Activated CD8-positive, alpha-beta memory T cell treated with anti-CD3 and anti-CD28 coated beads for 48 hours (primary cell): ENCODE measurements around the gene HCRTR2.
"Not testable (repeated sequence)": the region's sequence is repeated elsewhere in the genome, so short reads cannot be mapped to it uniquely, and the experiment has no call there.

Experiments
- DNase-seq, 3 experiments: peaks; one replicate each; pipeline ENCODE4 v3.0.0-alpha.2; 2020; ENCODE audit warnings: low read depth in 2 of 3, low spot score in 2 of 3

HCRTR2 gene

GRCh38 chr6:55174211-55175026 is at the start of gene HCRTR2:
Gene HCRTR2 (plus strand): TSS chr6:55174515. CDS start chr6:55174588, 73 bp downstream.
- no peak for DNase-seq

- no peak for DNase-seq
These were observed 43.5 kb upstream of the HCRTR2 start for GRCh38 chr6:55130806-55131324.

- DNase-seq: no peak
These were observed 42.7 kb upstream of the HCRTR2 start for GRCh38 chr6:55131616-55132015.

GRCh38 chr6:55136916-55137315 is 37.4 kb upstream of the HCRTR2 start:
- DNase-seq: no peak

- DNase-seq: no peak
These were observed 36.2 kb upstream of the HCRTR2 start for GRCh38 chr6:55137929-55138693.

- no peak for DNase-seq
These were observed 32.7 kb upstream of the HCRTR2 start for GRCh38 chr6:55141611-55142010.

GRCh38 chr6:55142610-55143009 is 31.7 kb upstream of the HCRTR2 start:
- no peak for DNase-seq

- DNase-seq: no peak
These were observed 21.0 kb upstream of the HCRTR2 start for GRCh38 chr6:55153284-55153683.

GRCh38 chr6:55158784-55159183 is 15.5 kb upstream of the HCRTR2 start:
- not testable (repeated sequence) for DNase-seq

GRCh38 chr6:55167860-55168259 is 6.5 kb upstream of the HCRTR2 start:
- DNase-seq: no peak

- no peak for DNase-seq
These were observed 1.0 kb downstream of the HCRTR2 start for GRCh38 chr6:55175078-55176049.

GRCh38 chr6:55176958-55177357 is 2.6 kb downstream of the HCRTR2 start:
- no peak for DNase-seq

GRCh38 chr6:55180258-55180657 is 5.9 kb downstream of the HCRTR2 start:
- DNase-seq: no peak

- no peak for DNase-seq
These were observed 7.8 kb downstream of the HCRTR2 start for GRCh38 chr6:55182016-55182650.

- DNase-seq: no peak
These were observed 10.6 kb downstream of the HCRTR2 start for GRCh38 chr6:55184782-55185530.

GRCh38 chr6:55198715-55199114 is 24.4 kb downstream of the HCRTR2 start:
- no peak for DNase-seq

- DNase-seq: no peak
These were observed 24.9 kb downstream of the HCRTR2 start for GRCh38 chr6:55199239-55199638.

- DNase-seq: no peak
These were observed 34.5 kb downstream of the HCRTR2 start for GRCh38 chr6:55208478-55209458.

GRCh38 chr6:55210952-55211351 is 36.6 kb downstream of the HCRTR2 start:
- no peak for DNase-seq
